H1 (cell line): Measurements from ENCODE around the gene TSR3. TPM values are rescaled to one million over a fixed set of nuclear protein-coding genes. Genes with fewer than 3 reads are reported as not detected.

Experiments used
- CTCF ChIA-PET: fragments of 300-600 bp; sonication (Branson Sonifier 250); formaldehyde crosslinking; loops from one replicate; lab custom pipeline; 2021; ENCODE audit not compliant: partially characterized antibody; lab: Charles Lee
- POLR2A ChIA-PET: fragments of 300-600 bp; sonication (Branson Sonifier 250); formaldehyde crosslinking; loops from one replicate; lab custom pipeline; 2021; ENCODE audit warnings: inconsistent platforms; ENCODE audit not compliant: partially characterized antibody; lab: Charles Lee
- DNase-seq, 2 experiments: peaks; one replicate each; pipeline versions ENCODE4 v3.0.0 to v3.0.0-alpha.2; 2010 to 2022; ENCODE audit warnings: low spot score in 2 of 2, low read depth in 1 of 2, mixed read lengths in 1 of 2
- FAIRE-seq: peaks from 2 replicates; lab custom pipeline; 2011; peaks lifted over from hg19 to GRCh38; lab: Jason Lieb, UNC
- H2AFZ ChIP-seq: 2 replicates; pipeline ENCODE4 v1.8.1; 2012; ENCODE audit warnings: low read length, inconsistent platforms
- H2AK5ac ChIP-seq: 2 replicates; pipeline ENCODE4 v1.6.1; 2013; ENCODE audit warnings: low read depth, low read length
- H2BK120ac ChIP-seq: replicated peaks from 2 replicates; pipeline ENCODE3; 2013; ENCODE audit warnings: low read depth, low read length, inconsistent platforms
- H2BK12ac ChIP-seq: 2 replicates; pipeline ENCODE4 v1.6.1; 2013; ENCODE audit warnings: low read depth, low read length
- H2BK15ac ChIP-seq: 2 replicates; pipeline ENCODE4 v1.6.1; 2013; ENCODE audit warnings: low read length
- H2BK20ac ChIP-seq: 2 replicates; pipeline ENCODE4 v1.6.1; 2013; ENCODE audit warnings: low read length
- H2BK5ac ChIP-seq: 2 replicates; pipeline ENCODE4 v1.6.1; 2013; ENCODE audit warnings: low read depth, low read length
- H3K14ac ChIP-seq: 2 replicates; pipeline ENCODE4 v1.6.1; 2013; ENCODE audit warnings: inconsistent platforms; ENCODE audit not compliant: insufficient read length
- H3K18ac ChIP-seq: 2 replicates; pipeline ENCODE4 v1.6.1; 2013; ENCODE audit warnings: low read length; ENCODE audit errors: extremely low read depth
- H3K23ac ChIP-seq: 2 replicates; pipeline ENCODE4 v1.6.1; 2013; ENCODE audit warnings: inconsistent platforms; ENCODE audit not compliant: insufficient read length
- H3K23me2 ChIP-seq: 2 replicates; pipeline ENCODE4 v1.6.1; 2013; ENCODE audit warnings: low read depth, low read length
- H3K27ac ChIP-seq: 2 replicates; pipeline ENCODE4 v1.6.1; 2011; ENCODE audit warnings: low read depth, low read length, inconsistent platforms
- H3K27me3 ChIP-seq, 4 experiments: replicated peaks in 1 of 4; 1 replicate in 1 of 4; 2 replicates in 3 of 4; pipeline versions ENCODE4 v1.6.1 to v1.8.1; 2011 to 2013; ENCODE audit warnings: low read length in 3 of 4, mild to moderate bottlenecking in 3 of 4, inconsistent platforms in 2 of 4, mixed read lengths in 2 of 4, moderate library complexity in 1 of 4; ENCODE audit not compliant: control insufficient read depth in 3 of 4, insufficient read depth in 3 of 4; ENCODE audit errors: extremely low read depth in 1 of 4
- H3K36me3 ChIP-seq, 4 experiments: 2 replicates each; pipeline versions ENCODE4 v1.6.1 to v1.8.1; 2011 to 2013; ENCODE audit warnings: mild to moderate bottlenecking in 4 of 4, low read length in 3 of 4, moderate library complexity in 2 of 4, control low read depth in 1 of 4, inconsistent platforms in 1 of 4; ENCODE audit not compliant: insufficient read depth in 4 of 4, control insufficient read depth in 2 of 4
- H3K4ac ChIP-seq: replicated peaks from 2 replicates; pipeline ENCODE3; 2013; ENCODE audit warnings: low read length, low read depth, mixed read lengths, inconsistent platforms; ENCODE audit not compliant: insufficient read length
- H3K4me1 ChIP-seq, 4 experiments: replicated peaks in 1 of 4; 1 replicate in 1 of 4; 2 replicates in 3 of 4; pipeline versions ENCODE4 v1.6.1 to v1.8.1; 2011 to 2013; ENCODE audit warnings: low read length in 3 of 4, inconsistent platforms in 2 of 4, mixed read lengths in 1 of 4; ENCODE audit not compliant: insufficient read depth in 4 of 4, control insufficient read depth in 3 of 4
- H3K4me2 ChIP-seq, 2 experiments: 2 replicates each; pipeline versions ENCODE4 v1.6.1 to v1.8.1; 2011 to 2013; ENCODE audit warnings: low read depth in 2 of 2, low read length in 2 of 2, control low read depth in 1 of 2, inconsistent platforms in 1 of 2, mild to moderate bottlenecking in 1 of 2; ENCODE audit not compliant: insufficient read depth in 1 of 2
- H3K4me3 ChIP-seq, 4 experiments: fragments of 200-600, 300-600 bp in 1 of 4; sonication (generic), shearing (Covaris generic), sonication (Bioruptor Twin) in 1 of 4; 2 replicates each; pipeline versions ENCODE4 v1.5.1 to v1.8.1; 2011 to 2016; ENCODE audit warnings: low read length in 4 of 4, low read depth in 3 of 4, control low read depth in 2 of 4, inconsistent platforms in 2 of 4, mild to moderate bottlenecking in 2 of 4, mixed read lengths in 1 of 4, moderate library complexity in 1 of 4; ENCODE audit not compliant: insufficient read depth in 2 of 4; ENCODE audit errors: extremely low read depth in 1 of 4
- H3K56ac ChIP-seq: replicated peaks from 2 replicates; pipeline ENCODE3; 2013; ENCODE audit warnings: low read depth, mild to moderate bottlenecking, mixed read lengths, low read length, inconsistent platforms; ENCODE audit not compliant: insufficient read length
- H3K79me1 ChIP-seq: 2 replicates; pipeline ENCODE4 v1.6.1; 2013; ENCODE audit warnings: low read depth, low read length, control low read depth
- H3K79me2 ChIP-seq, 2 experiments: 2 replicates each; pipeline versions ENCODE4 v1.6.1 to v1.8.1; 2012 to 2013; ENCODE audit warnings: low read length in 2 of 2, mild to moderate bottlenecking in 2 of 2, inconsistent platforms in 1 of 2; ENCODE audit not compliant: insufficient read depth in 2 of 2, control insufficient read depth in 1 of 2
- H3K9ac ChIP-seq, 4 experiments: replicated peaks in 1 of 4; 1 replicate in 1 of 4; 2 replicates in 3 of 4; pipeline versions ENCODE4 v1.6.1 to v1.8.1; 2011 to 2013; ENCODE audit warnings: low read depth in 3 of 4, low read length in 3 of 4, control low read depth in 2 of 4, mild to moderate bottlenecking in 2 of 4, moderate library complexity in 2 of 4, inconsistent platforms in 1 of 4; ENCODE audit errors: extremely low read depth in 1 of 4
- H3K9me3 ChIP-seq, 2 experiments: 2 replicates each; pipeline versions ENCODE4 v1.6.1 to v1.8.1; 2012 to 2013; ENCODE audit warnings: mild to moderate bottlenecking in 2 of 2, moderate library complexity in 2 of 2, control low read depth in 1 of 2, inconsistent platforms in 1 of 2, low read depth in 1 of 2, low read length in 1 of 2, mixed read lengths in 1 of 2; ENCODE audit not compliant: insufficient read depth in 2 of 2
- H4K20me1 ChIP-seq, 2 experiments: replicated peaks in 1 of 2; 2 replicates each; pipeline versions ENCODE3 to v1.8.1; 2011 to 2013; ENCODE audit warnings: inconsistent platforms in 2 of 2, low read length in 2 of 2, mild to moderate bottlenecking in 1 of 2; ENCODE audit not compliant: insufficient read depth in 2 of 2, control insufficient read depth in 1 of 2
- H4K5ac ChIP-seq: 2 replicates; pipeline ENCODE4 v1.6.1; 2013; ENCODE audit warnings: low read length, low read depth, mixed read lengths, inconsistent platforms; ENCODE audit not compliant: insufficient read length
- H4K8ac ChIP-seq: 2 replicates; pipeline ENCODE4 v1.8.0; 2013; ENCODE audit warnings: mild to moderate bottlenecking, moderate library complexity, low read length, inconsistent platforms; ENCODE audit not compliant: insufficient read depth; ENCODE audit errors: extremely low read depth
- H4K91ac ChIP-seq: replicated peaks from 2 replicates; pipeline ENCODE3; 2013; ENCODE audit warnings: low read length, mixed read lengths, inconsistent platforms; ENCODE audit not compliant: insufficient read length
- BRCA1 ChIP-seq: IDR thresholded peaks from 2 replicates; pipeline ENCODE4 v1.6.1; 2012; ENCODE audit warnings: low read depth, low read length, improper control_type of control experiment
- PHF8 ChIP-seq: fragments of 200-600 bp; sonication (generic); conservative IDR thresholded peaks from 2 replicates; pipeline ENCODE4 v1.7.1; 2012; ENCODE audit warnings: low read depth, mild to moderate bottlenecking, inconsistent platforms, low read length, moderate library complexity
- RAD21 ChIP-seq, 2 experiments: IDR thresholded peaks in 1 of 2; conservative IDR thresholded peaks in 1 of 2; 2 replicates each; pipeline ENCODE4 v1.6.1; 2011; ENCODE audit warnings: low read depth in 2 of 2, low read length in 2 of 2, improper control_type of control experiment in 1 of 2, inconsistent platforms in 1 of 2, mild to moderate bottlenecking in 1 of 2, moderate library complexity in 1 of 2
- RBBP5 ChIP-seq: IDR thresholded peaks from 2 replicates; pipeline ENCODE4 v1.7.1; 2012; ENCODE audit warnings: low read depth, mild to moderate bottlenecking, inconsistent platforms, low read length, moderate library complexity, borderline replicate concordance
- SUZ12 ChIP-seq: fragments of 200-600 bp; sonication (generic); IDR thresholded peaks from 2 replicates; pipeline ENCODE4 v1.6.1; 2012; ENCODE audit warnings: mild to moderate bottlenecking, inconsistent platforms, low read length, moderate library complexity, mixed read lengths
- WGBS, 2 experiments: shearing (Covaris generic) in 1 of 2; methylation state at CpG; one replicate each; pipeline versions ENCODE4 v1.1.6 to v1.1.7; 2013 to 2015; ENCODE audit warnings: low lambda C conversion rate in 2 of 2, mixed read lengths in 2 of 2, inconsistent platforms in 1 of 2, low coverage in 1 of 2, missing lambda C conversion rate in 1 of 2; ENCODE audit not compliant: insufficient replicate concordance in 2 of 2, insufficient coverage in 1 of 2, insufficient read length in 1 of 2; ENCODE audit errors: extremely low coverage in 1 of 2, missing lambda C conversion rate in 1 of 2; 5-methylcytosine and 5-hydroxymethylcytosine counted together
- polyA plus RNA-seq, 7 experiments: library from polyadenylated mRNA; depleted of rRNA in 3 of 7; stranded (reverse) in 5 of 7; unstranded in 2 of 7; fragments of >200 nt in 5 of 7; fragments of 200-250 nt in 2 of 7; gene quantifications; 1 replicate in 5 of 7; 2 replicates in 1 of 7; 4 replicates in 1 of 7; pipeline versions ENCODE4 v1.2.1 to v1.2.3, GENCODE V29; 2011 to 2013; ENCODE audit warnings: missing spikeins in 2 of 7, mixed read lengths in 2 of 7
- total RNA-seq: library from RNA; stranded (reverse); fragmentation: NEBNext Ultra II Directional; extraction: Animal tissue kit (Norgen Biotek cat#: 25700); gene quantifications from 2 replicates; pipeline ENCODE4 v1.2.1, GENCODE V29; 2021
- TF ChIP-seq, protein P1 (sequence below): IDR thresholded peaks from 2 replicates; pipeline ENCODE4 v1.6.1; 2011; ENCODE audit warnings: low read length, improper control_type of control experiment
- TF ChIP-seq, protein P2 (sequence below): IDR thresholded peaks from 2 replicates; pipeline ENCODE4 v1.6.1; 2012; ENCODE audit warnings: inconsistent platforms

The TSR3 gene
- total and polyA plus RNA-seq, 2 of the 8 experiments (the other 6 are each of a cell fraction or from before 2014, with no cell fraction given): 43.1 to 52.3 TPM

DNA sequence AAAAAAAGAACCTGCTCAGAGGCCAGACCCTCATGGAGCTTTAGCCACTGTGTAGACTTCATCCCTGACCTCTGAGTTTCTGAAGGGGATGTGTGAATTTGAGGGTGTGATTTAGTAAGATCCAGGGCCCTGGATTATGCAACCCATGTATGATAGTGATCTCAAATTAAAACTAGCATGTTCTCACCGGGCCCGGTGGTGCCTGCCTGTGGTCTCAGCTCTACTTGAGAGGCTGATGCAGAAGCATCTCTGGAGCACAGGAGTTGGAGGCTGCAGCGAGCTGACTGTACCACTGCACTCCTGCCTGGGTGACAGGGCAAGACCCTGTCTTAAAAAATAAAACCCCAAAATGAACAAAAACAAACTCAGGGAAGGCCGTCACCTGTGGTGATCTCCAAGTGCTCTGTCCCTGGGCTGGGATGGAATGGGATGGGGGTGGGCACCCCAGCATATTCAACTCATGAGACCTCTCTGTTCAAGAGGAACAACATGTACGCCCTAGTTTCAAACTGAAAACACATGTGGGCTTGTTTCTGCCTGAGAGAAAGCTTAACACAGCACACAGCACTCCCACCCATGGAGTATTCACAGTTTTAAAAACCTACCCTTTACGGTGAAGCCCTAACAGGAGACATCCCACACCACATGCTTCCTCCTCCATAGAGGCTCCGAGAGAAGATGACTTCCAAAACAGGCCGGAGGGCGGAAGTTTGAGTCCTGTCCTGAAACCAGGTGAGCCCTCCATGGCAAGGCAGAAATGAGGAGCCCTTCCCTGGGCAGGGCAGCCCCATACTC is 30.1 kb upstream of the TSR3 start:
- Histone ChIP-seq H3K27ac (no peak overlapping the region), H3K23me2 (peaks cover 12% of the 10 kb centered on the region), H3K4me1 (peaks cover 0 to 16% (median 10%) of the 10 kb centered on the region in 4 experiments; a peak in 5 of 7 replicates), H4K91ac (no peak overlapping the region), H3K9ac (no peak overlapping the region), H3K79me2 (peaks cover 4 to 19% of the 10 kb centered on the region in 2 experiments; a peak in 2 of 4 replicates), H3K27me3 (no peaks in the 10 kb centered on the region), H4K20me1 (peaks cover 0 to 12% of the 10 kb centered on the region in 2 experiments), H2BK15ac (no peak overlapping the region), H3K18ac (no peak overlapping the region), H2BK20ac (no peak overlapping the region), H3K4me2 (no peak overlapping the region), H3K14ac (no peak overlapping the region), H3K4me3 (no peak overlapping the region), H4K5ac (no peak overlapping the region), H3K23ac (no peak overlapping the region), H2BK5ac (no peak overlapping the region), H3K36me3 (no peaks in the 10 kb centered on the region; a peak in 2 of 8 replicates), H2AFZ (no peak overlapping the region), H2BK120ac (no peak overlapping the region), H2BK12ac (no peak overlapping the region), H4K8ac (no peak overlapping the region), H2AK5ac (no peak overlapping the region), H3K9me3 (no peaks in the 10 kb centered on the region), H3K4ac (no peak overlapping the region), H3K79me1 (no peaks in the 10 kb centered on the region; the same call in 1 of the 2 replicates), H3K56ac (no peak overlapping the region)
- 94% methylated on average over 7 of the region's 9 CpGs; no CpG with 5 or more reads in 1 of the 2 experiments for WGBS, 2 experiments
- no peak for DNase-seq
- ChIA-PET POLR2A (interaction anchor here (1.3 to 1.4 kb wide), 2 partner anchors 62 to 73 kb away, joined by 3 to 4 read pairs; partner anchors contain the start of genes CCDC154 and UBE2I), CTCF (interaction anchor here (0.6 to 6.8 kb wide), 5 partner anchors 20 to 325 kb away, joined by 3 to 59 read pairs (median 3); no protein-coding TSS in a partner anchor)
- no peak for FAIRE-seq
- TF ChIP-seq, protein P1, sequence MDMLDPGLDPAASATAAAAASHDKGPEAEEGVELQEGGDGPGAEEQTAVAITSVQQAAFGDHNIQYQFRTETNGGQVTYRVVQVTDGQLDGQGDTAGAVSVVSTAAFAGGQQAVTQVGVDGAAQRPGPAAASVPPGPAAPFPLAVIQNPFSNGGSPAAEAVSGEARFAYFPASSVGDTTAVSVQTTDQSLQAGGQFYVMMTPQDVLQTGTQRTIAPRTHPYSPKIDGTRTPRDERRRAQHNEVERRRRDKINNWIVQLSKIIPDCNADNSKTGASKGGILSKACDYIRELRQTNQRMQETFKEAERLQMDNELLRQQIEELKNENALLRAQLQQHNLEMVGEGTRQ: no peak
- TF ChIP-seq RBBP5 (no peak), RAD21 (IDR thresholded peaks at IDR 0.05 in 1 of 2, conservative IDR thresholded peaks at IDR 0.05 in 1 of 2; ENCODE audit: low read depth in 2 of 2, low read length in 2 of 2) (no peak), BRCA1 (no peak), SUZ12 (no peak), PHF8 (no peak)
- TF ChIP-seq, protein P2, sequence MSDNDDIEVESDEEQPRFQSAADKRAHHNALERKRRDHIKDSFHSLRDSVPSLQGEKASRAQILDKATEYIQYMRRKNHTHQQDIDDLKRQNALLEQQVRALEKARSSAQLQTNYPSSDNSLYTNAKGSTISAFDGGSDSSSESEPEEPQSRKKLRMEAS: no peak
